HL-60 (cell line): ENCODE results near the gene PSMD5.

Source experiments
- DNase-seq, 2 experiments: peaks; one replicate each; pipeline ENCODE4 v3.0.0-alpha.2; 2010 to 2020; ENCODE audit warnings: low read depth in 1 of 2, low spot score in 1 of 2
- H3K27ac ChIP-seq: fragments of 250-450 bp; sonication (Bioruptor Pico); replicated peaks from 2 replicates; pipeline ENCODE4 v1.5.1; 2020; ENCODE audit warnings: mild to moderate bottlenecking, moderate library complexity
- H3K27me3 ChIP-seq: fragments of 250-450 bp; sonication (Bioruptor Pico); 2 replicates; pipeline ENCODE4 v1.5.1; 2021; ENCODE audit warnings: mild to moderate bottlenecking, moderate library complexity; ENCODE audit not compliant: insufficient read depth, poor library complexity, severe bottlenecking
- H3K4me3 ChIP-seq: replicated peaks from 2 replicates; pipeline ENCODE4 v1.5.1; 2011; ENCODE audit warnings: mild to moderate bottlenecking, control low read depth, low read length; ENCODE audit not compliant: insufficient read depth
- GABPA ChIP-seq: IDR thresholded peaks from 2 replicates; pipeline ENCODE4 v1.6.1; 2012; ENCODE audit warnings: low read depth
- POLR2AphosphoS5 ChIP-seq: IDR thresholded peaks from 2 replicates; pipeline ENCODE4 v1.6.1; 2012; ENCODE audit warnings: low read depth
- SPI1 ChIP-seq: IDR thresholded peaks from 2 replicates; pipeline ENCODE4 v1.6.1; 2012; ENCODE audit warnings: low read depth, mild to moderate bottlenecking, borderline replicate concordance
- long read RNA-seq: library from polyadenylated mRNA; unstranded; transcript quantifications from one replicate; pipeline ENCODE4 v2.0.0, GENCODE V29; 2020
- TF ChIP-seq, protein P1 (sequence below): IDR thresholded peaks from 2 replicates; pipeline ENCODE4 v1.6.1; 2012; ENCODE audit warnings: low read depth; ENCODE audit not compliant: insufficient replicate concordance
- TF ChIP-seq, protein P2 (sequence below): IDR thresholded peaks from one replicate; pipeline ENCODE4 v1.5.1; 2011; ENCODE audit warnings: low read length, control low read depth, inconsistent platforms; ENCODE audit not compliant: insufficient read depth

PSMD5 gene
- long read RNA-seq, transcript PSMD5-201 (10 exons, 3,443 nt), result major isoform, 195 of 228 reads
- long read RNA-seq, partial matches to known transcripts, result 11 of 228 reads
- long read RNA-seq, other reads (novel, unspliced or antisense), result 20 of 228 reads

DNA sequence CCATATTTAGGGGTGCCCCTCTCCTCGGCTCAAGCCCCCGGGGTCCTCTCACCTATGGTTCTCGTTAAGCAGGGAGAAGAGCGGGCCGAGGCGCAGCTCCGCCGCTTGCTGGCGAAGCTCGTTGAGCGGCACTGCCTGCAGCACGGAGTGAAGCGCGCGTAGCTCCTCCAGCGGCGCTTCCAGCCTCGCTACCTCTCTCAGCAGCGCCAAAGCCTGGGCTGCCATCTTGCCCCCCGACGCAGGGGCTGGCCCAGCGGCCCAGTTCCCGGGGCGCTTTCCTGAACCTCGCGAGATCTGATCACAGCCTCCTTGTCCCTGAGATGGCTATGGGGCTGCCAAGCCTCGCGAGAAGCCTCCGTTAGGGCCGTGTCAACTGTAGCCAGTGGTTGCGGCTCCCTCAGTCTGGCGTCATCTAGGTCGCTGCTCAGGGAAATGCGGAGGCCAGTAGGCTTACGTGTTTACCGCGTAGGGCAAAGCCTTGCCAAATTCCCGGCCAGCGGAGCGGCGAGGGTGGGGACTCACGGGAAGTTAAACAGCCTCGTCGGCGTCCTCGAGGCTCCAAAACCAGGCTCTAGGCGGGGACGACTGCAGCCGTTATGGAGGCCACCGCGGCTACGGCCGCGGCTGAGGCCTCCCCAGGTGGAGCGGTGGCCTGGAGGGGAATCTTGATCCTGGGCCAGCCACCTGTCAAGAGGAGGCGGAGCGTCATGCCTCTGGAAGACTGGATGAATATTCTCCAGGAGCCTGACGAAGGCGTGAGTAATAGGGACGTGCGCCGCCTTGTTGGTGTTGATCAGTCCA lies at the start of gene PSMD5:
PSMD5 (minus strand) TSS at position 238 of the 801 bp plus-strand sequence; CDS start at position 225, 13 bp downstream.
- Histone ChIP-seq H3K4me3 (peak within 1 kb of the TSS; percentile 51), H3K27me3 (no peaks in the 10 kb centered on the region), H3K27ac (peak within 1 kb of the TSS; percentile 68)
- TF ChIP-seq GABPA (no peak), POLR2AphosphoS5 (peak; percentile 82), SPI1 (no peak)
- TF ChIP-seq, protein P1, sequence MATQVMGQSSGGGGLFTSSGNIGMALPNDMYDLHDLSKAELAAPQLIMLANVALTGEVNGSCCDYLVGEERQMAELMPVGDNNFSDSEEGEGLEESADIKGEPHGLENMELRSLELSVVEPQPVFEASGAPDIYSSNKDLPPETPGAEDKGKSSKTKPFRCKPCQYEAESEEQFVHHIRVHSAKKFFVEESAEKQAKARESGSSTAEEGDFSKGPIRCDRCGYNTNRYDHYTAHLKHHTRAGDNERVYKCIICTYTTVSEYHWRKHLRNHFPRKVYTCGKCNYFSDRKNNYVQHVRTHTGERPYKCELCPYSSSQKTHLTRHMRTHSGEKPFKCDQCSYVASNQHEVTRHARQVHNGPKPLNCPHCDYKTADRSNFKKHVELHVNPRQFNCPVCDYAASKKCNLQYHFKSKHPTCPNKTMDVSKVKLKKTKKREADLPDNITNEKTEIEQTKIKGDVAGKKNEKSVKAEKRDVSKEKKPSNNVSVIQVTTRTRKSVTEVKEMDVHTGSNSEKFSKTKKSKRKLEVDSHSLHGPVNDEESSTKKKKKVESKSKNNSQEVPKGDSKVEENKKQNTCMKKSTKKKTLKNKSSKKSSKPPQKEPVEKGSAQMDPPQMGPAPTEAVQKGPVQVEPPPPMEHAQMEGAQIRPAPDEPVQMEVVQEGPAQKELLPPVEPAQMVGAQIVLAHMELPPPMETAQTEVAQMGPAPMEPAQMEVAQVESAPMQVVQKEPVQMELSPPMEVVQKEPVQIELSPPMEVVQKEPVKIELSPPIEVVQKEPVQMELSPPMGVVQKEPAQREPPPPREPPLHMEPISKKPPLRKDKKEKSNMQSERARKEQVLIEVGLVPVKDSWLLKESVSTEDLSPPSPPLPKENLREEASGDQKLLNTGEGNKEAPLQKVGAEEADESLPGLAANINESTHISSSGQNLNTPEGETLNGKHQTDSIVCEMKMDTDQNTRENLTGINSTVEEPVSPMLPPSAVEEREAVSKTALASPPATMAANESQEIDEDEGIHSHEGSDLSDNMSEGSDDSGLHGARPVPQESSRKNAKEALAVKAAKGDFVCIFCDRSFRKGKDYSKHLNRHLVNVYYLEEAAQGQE, result peak; percentile 65
- TF ChIP-seq, protein P2, sequence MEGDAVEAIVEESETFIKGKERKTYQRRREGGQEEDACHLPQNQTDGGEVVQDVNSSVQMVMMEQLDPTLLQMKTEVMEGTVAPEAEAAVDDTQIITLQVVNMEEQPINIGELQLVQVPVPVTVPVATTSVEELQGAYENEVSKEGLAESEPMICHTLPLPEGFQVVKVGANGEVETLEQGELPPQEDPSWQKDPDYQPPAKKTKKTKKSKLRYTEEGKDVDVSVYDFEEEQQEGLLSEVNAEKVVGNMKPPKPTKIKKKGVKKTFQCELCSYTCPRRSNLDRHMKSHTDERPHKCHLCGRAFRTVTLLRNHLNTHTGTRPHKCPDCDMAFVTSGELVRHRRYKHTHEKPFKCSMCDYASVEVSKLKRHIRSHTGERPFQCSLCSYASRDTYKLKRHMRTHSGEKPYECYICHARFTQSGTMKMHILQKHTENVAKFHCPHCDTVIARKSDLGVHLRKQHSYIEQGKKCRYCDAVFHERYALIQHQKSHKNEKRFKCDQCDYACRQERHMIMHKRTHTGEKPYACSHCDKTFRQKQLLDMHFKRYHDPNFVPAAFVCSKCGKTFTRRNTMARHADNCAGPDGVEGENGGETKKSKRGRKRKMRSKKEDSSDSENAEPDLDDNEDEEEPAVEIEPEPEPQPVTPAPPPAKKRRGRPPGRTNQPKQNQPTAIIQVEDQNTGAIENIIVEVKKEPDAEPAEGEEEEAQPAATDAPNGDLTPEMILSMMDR, result no peak
- peak; percentile 75 to 92 for DNase-seq

DNA sequence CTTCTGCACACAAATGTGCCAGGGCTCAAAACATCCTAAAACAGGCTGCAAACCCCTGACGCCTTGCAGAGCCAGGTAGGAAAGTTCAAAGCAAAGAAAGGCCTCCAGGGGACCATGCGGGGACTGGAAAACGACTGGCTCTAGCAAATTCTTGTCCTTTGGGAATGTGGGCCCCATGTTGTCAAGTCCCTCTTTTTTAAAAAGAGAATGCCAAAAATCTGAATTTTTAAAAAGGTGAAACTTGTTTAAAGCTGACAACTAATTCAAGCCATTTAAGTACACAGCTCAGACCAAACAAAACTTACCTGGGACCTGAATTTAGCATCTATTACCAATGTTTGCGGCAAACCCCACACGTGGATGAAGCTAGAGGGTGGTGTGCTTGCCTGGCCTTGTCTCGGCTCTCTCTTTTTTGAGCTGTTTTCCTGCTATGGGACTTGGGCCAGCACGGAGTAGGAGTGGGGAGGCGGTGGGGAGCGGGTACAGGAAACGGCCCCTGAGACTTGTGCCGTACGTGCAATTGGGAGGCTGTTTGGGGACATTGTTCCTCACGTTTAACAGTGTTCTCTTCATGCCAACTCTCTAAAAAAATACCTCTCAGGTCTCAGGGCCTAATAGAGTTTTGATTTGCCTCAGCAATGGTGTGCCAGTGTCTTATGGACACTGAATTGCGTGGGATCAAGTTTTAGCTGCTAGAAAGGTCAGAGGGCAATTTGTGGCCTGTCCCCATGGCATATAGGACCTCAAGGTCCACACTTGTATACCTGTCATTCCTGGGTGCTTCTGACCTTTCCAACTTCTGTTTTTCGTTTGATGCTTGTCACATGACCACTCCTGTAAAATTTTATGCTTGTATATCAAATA lies 49.4 kb upstream of the PSMD5 start:
- TF ChIP-seq SPI1, result no peak
- TF ChIP-seq, protein P1, result no peak
- Histone ChIP-seq H3K27ac (peak overlapping the region; percentile 42), H3K4me3 (no peak overlapping the region), H3K27me3 (no peaks in the 10 kb centered on the region)
- DNase-seq, result no peak

- Histone ChIP-seq H3K27me3 (no peaks in the 10 kb centered on the region), H3K4me3 (no peak overlapping the region), H3K27ac (no peak overlapping the region; the same call in 1 of the 2 replicates)
- TF ChIP-seq GABPA (no peak), SPI1 (no peak), POLR2AphosphoS5 (no peak)
- TF ChIP-seq, protein P1, result no peak
- TF ChIP-seq, protein P2, result no peak
- no peak for DNase-seq
Observed at GRCh38 chr9:120891245-120891883, 48.6 kb upstream of the PSMD5 start.
